T-cell (primary cell): ENCODE measurements around the gene GPR55. TPM values are rescaled to one million over a fixed set of nuclear protein-coding genes. Genes with fewer than 3 reads are reported as not detected.

Experiments used
- ATAC-seq, 4 experiments: fragments of 200-7000 bp in 3 of 4; fragments of 150-1000 bp in 1 of 4; cut with Tn5 transposase; replicated peaks in 1 of 4; 1 replicate in 3 of 4; 2 replicates in 1 of 4; pipeline ENCODE4 v1.10.0; 2021; ENCODE audit warnings: moderate library complexity in 3 of 4, mild to moderate bottlenecking in 2 of 4, moderate number of reproducible peaks in 1 of 4
- CTCF ChIA-PET, 2 donors: fragments of 300-600 bp; sonication (Branson Sonifier 250); formaldehyde crosslinking; loops; one replicate each; lab custom pipeline; 2022; ENCODE audit warnings: antibody characterized with exemption in 2 of 2; lab: Charles Lee
- POLR2A ChIA-PET, 2 donors: fragments of 300-600 bp; sonication (Branson Sonifier 250); formaldehyde crosslinking; loops; one replicate each; lab custom pipeline; 2022; ENCODE audit warnings: antibody characterized with exemption in 2 of 2; lab: Charles Lee
- DNase-seq, 35 experiments: peaks; one replicate each; pipeline versions ENCODE4 v3.0.0 to v3.0.0-alpha.2; 2013 to 2023
- H3K27ac ChIP-seq: one replicate; pipeline ENCODE4 v1.5.1; 2013; ENCODE audit warnings: low read length
- H3K27me3 ChIP-seq, 2 experiments: replicated peaks in 1 of 2; 1 replicate in 1 of 2; 2 replicates in 1 of 2; pipeline versions ENCODE4 v1.6.1 to v1.7.0; 2013; ENCODE audit warnings: low read length in 1 of 2, mixed read lengths in 1 of 2; ENCODE audit not compliant: control insufficient read depth in 2 of 2, insufficient read depth in 2 of 2; ENCODE audit errors: extremely low read depth in 1 of 2
- H3K36me3 ChIP-seq, 2 donors: 1 replicate in 1 of 2; 2 replicates in 1 of 2; pipeline versions ENCODE4 v1.6.1 to v1.7.0; 2013; ENCODE audit warnings: low read length in 1 of 2; ENCODE audit not compliant: control insufficient read depth in 2 of 2, insufficient read depth in 1 of 2; ENCODE audit errors: extremely low read depth in 1 of 2
- H3K4me1 ChIP-seq, 2 experiments: 1 replicate in 1 of 2; 2 replicates in 1 of 2; pipeline versions ENCODE4 v1.6.1 to v1.7.0; 2013; ENCODE audit warnings: low read length in 2 of 2, mixed read lengths in 1 of 2; ENCODE audit not compliant: insufficient read depth in 2 of 2, control insufficient read depth in 1 of 2; ENCODE audit errors: extremely low read depth in 1 of 2
- H3K4me3 ChIP-seq, 2 donors: 1 replicate in 1 of 2; 2 replicates in 1 of 2; pipeline versions ENCODE4 v1.5.1 to v1.7.0; 2013; ENCODE audit warnings: mild to moderate bottlenecking in 2 of 2, low read length in 1 of 2, moderate library complexity in 1 of 2; ENCODE audit not compliant: control insufficient read depth in 1 of 2; ENCODE audit errors: extremely low read depth in 1 of 2
- H3K9me3 ChIP-seq: 2 replicates; pipeline ENCODE4 v1.7.0; 2013
- H3K27ac Mint-ChIP-seq, 2 donors: one replicate each; pipeline ENCODE4 v1.8.0; 2020 to 2021; ENCODE audit warnings: mild to moderate bottlenecking in 2 of 2, mixed read lengths in 2 of 2
- H3K27me3 Mint-ChIP-seq, 2 donors: one replicate each; pipeline ENCODE4 v1.8.0; 2021 to 2022; ENCODE audit warnings: mixed read lengths in 2 of 2
- H3K36me3 Mint-ChIP-seq: one replicate; pipeline ENCODE4 v1.8.0; 2021; ENCODE audit warnings: mixed read lengths
- H3K4me1 Mint-ChIP-seq, 3 donors: one replicate each; pipeline ENCODE4 v1.8.0; 2020 to 2022; ENCODE audit warnings: mixed read lengths in 3 of 3, mild to moderate bottlenecking in 1 of 3
- H3K4me3 Mint-ChIP-seq, 3 donors: one replicate each; pipeline ENCODE4 v1.8.0; 2020 to 2022; ENCODE audit warnings: mild to moderate bottlenecking in 3 of 3, mixed read lengths in 3 of 3, moderate library complexity in 3 of 3
- H3K9me3 Mint-ChIP-seq, 3 donors: one replicate each; pipeline ENCODE4 v1.8.0; 2020 to 2022; ENCODE audit warnings: mixed read lengths in 3 of 3
- WGBS: methylation state at CpG from one replicate; pipeline ENCODE4 v1.1.5; 2013; ENCODE audit warnings: missing lambda C conversion rate; ENCODE audit not compliant: insufficient coverage; 5-methylcytosine and 5-hydroxymethylcytosine counted together
- total RNA-seq, 35 experiments: library from RNA in 6 of 35; stranded (reverse) in 6 of 35; fragments of 120-200 nt in 1 of 35; gene quantifications; one replicate each; pipeline versions ENCODE4 v1.2.1 to v1.2.4 and lab custom pipeline; 2013 to 2026

Gene GPR55
- total RNA-seq, 5 donors from 2014 or later (not counting 1 experiment from before 2014, with no cell fraction given) = 2.7 to 15.5 (median 7.8) TPM

GRCh38 chr2:230904856-230905447 lies 20.1 kb downstream of the GPR55 start:
- Histone ChIP-seq H3K27me3 (peaks cover 0 to 18% of the 10 kb centered on the region in 2 experiments), H3K27ac (no peak overlapping the region), H3K36me3 (peaks cover 2 to 6% of the 10 kb centered on the region in 2 donors), H3K4me3 (no peak overlapping the region), H3K9me3 (no peaks in the 10 kb centered on the region), H3K4me1 (peaks cover 8 to 27% of the 10 kb centered on the region in 2 experiments)
- 59% methylated on average over 10 of the region's 15 CpGs for WGBS
- H3K4me1 Mint-ChIP-seq = peaks cover 39 to 46% (median 40%) of the 10 kb centered on the region in 3 donors
- H3K27ac Mint-ChIP-seq = peak overlapping the region; percentile 67 to 81
- CTCF ChIA-PET = interaction anchor here in 1 of 2 donors (0.9 kb wide), 1 partner anchor 81 kb away, joined by 4 read pairs; no protein-coding TSS in a partner anchor
- no peaks in the 10 kb centered on the region for H3K9me3 Mint-ChIP-seq
- POLR2A ChIA-PET = no interaction called here
- no peak for ATAC-seq
- H3K36me3 Mint-ChIP-seq = peaks cover 2% of the 10 kb centered on the region
- H3K27me3 Mint-ChIP-seq = peaks cover 0 to 5% of the 10 kb centered on the region in 2 donors
- peak overlapping the region in 2 of 3 donors; percentile 11 to 58 for H3K4me3 Mint-ChIP-seq
- DNase-seq = peak in 1 of 35 experiments; percentile 13

GRCh38 chr2:230903231-230904150 lies 21.6 kb downstream of the GPR55 start:
- H3K27ac ChIP-seq = no peak overlapping the region
- 90% methylated on average over 15 of the region's 19 CpGs for WGBS
- H3K4me3 ChIP-seq = no peak overlapping the region
- no peaks in the 10 kb centered on the region for H3K9me3 Mint-ChIP-seq
- H3K27me3 Mint-ChIP-seq = peaks cover 0 to 7% of the 10 kb centered on the region in 2 donors
- ChIA-PET CTCF (interaction anchor here (1.4 to 2.4 kb wide), 2 partner anchors 82 to 83 kb away, joined by 3 to 16 read pairs; no protein-coding TSS in a partner anchor), POLR2A (no interaction called here)
- no peaks in the 10 kb centered on the region for H3K9me3 ChIP-seq
- peaks cover 0 to 21% of the 10 kb centered on the region in 2 experiments for H3K27me3 ChIP-seq
- H3K36me3 ChIP-seq = no peaks in the 10 kb centered on the region
- peaks cover 8 to 23% of the 10 kb centered on the region in 2 experiments for H3K4me1 ChIP-seq
- no peak overlapping the region for H3K4me3 Mint-ChIP-seq
- peaks cover 33 to 36% (median 34%) of the 10 kb centered on the region in 3 donors for H3K4me1 Mint-ChIP-seq
- H3K36me3 Mint-ChIP-seq = peaks cover 2% of the 10 kb centered on the region
- H3K27ac Mint-ChIP-seq = no peak overlapping the region
- no peak for ATAC-seq
- peak in 1 of 35 experiments; percentile 19 for DNase-seq

- Mint-ChIP-seq H3K4me3 (no peak overlapping the region), H3K9me3 (no peaks in the 10 kb centered on the region), H3K4me1 (peaks cover 29 to 32% (median 29%) of the 10 kb centered on the region in 3 donors), H3K27me3 (peaks cover 0 to 7% of the 10 kb centered on the region in 2 donors), H3K27ac (no peak overlapping the region), H3K36me3 (peaks cover 2% of the 10 kb centered on the region)
- ChIA-PET POLR2A (no interaction called here), CTCF (interaction anchor here (0.7 to 2.4 kb wide), 6 partner anchors 18 to 87 kb away, joined by 3 to 16 read pairs (median 4); no protein-coding TSS in a partner anchor)
- Histone ChIP-seq H3K36me3 (no peaks in the 10 kb centered on the region), H3K27ac (no peak overlapping the region), H3K9me3 (no peaks in the 10 kb centered on the region), H3K4me1 (peaks cover 8 to 23% of the 10 kb centered on the region in 2 experiments), H3K27me3 (peaks cover 0 to 22% of the 10 kb centered on the region in 2 experiments), H3K4me3 (no peak overlapping the region)
- DNase-seq = peak in 22 of 35 experiments; percentile 15 to 65 (median 42)
- 69% methylated on average over 6 of the region's 8 CpGs for WGBS
- ATAC-seq = peak in 1 of 4 experiments; percentile 38
Observed at GRCh38 chr2:230902180-230902899, 22.7 kb downstream of the GPR55 start.

- Histone ChIP-seq H3K27me3 (peaks cover 0 to 30% of the 10 kb centered on the region in 2 experiments), H3K36me3 (no peaks in the 10 kb centered on the region), H3K4me1 (peaks cover 8 to 25% of the 10 kb centered on the region in 2 experiments), H3K9me3 (no peaks in the 10 kb centered on the region), H3K27ac (no peak overlapping the region), H3K4me3 (no peak overlapping the region)
- Mint-ChIP-seq H3K9me3 (no peaks in the 10 kb centered on the region), H3K27ac (no peak overlapping the region), H3K4me1 (peaks cover 23 to 31% (median 29%) of the 10 kb centered on the region in 3 donors), H3K27me3 (peaks cover 5 to 15% of the 10 kb centered on the region in 2 donors), H3K4me3 (no peak overlapping the region), H3K36me3 (no peaks in the 10 kb centered on the region)
- ChIA-PET POLR2A (no interaction called here), CTCF (interaction anchor here in 1 of 2 donors (0.6 kb wide), 1 partner anchor 87 kb away, joined by 3 read pairs; no protein-coding TSS in a partner anchor)
- WGBS = 89% methylated on average over 3 of the region's 5 CpGs
- ATAC-seq = no peak
- peak in 1 of 35 experiments; percentile 9 for DNase-seq
Observed at GRCh38 chr2:230901006-230901405, 24.0 kb downstream of the GPR55 start.

- 88% methylated on average over 7 of the region's 10 CpGs for WGBS
- POLR2A ChIA-PET = no interaction called here
- no peak overlapping the region for H3K4me3 Mint-ChIP-seq
Observed at GRCh38 chr2:230900336-230900995, 24.6 kb downstream of the GPR55 start.

More at GRCh38 chr2:230900336-230900995, 24.6 kb downstream of the GPR55 start:
- peaks cover 18 to 26% (median 25%) of the 10 kb centered on the region in 3 donors for H3K4me1 Mint-ChIP-seq
- ATAC-seq = no peak
- peaks cover 0 to 32% of the 10 kb centered on the region in 2 experiments for H3K27me3 ChIP-seq
- CTCF ChIA-PET = interaction anchor here in 1 of 2 donors (0.6 kb wide), 1 partner anchor 87 kb away, joined by 3 read pairs; no protein-coding TSS in a partner anchor
- no peaks in the 10 kb centered on the region for H3K36me3 ChIP-seq
- H3K9me3 ChIP-seq = no peaks in the 10 kb centered on the region
- H3K36me3 Mint-ChIP-seq = no peaks in the 10 kb centered on the region
- H3K9me3 Mint-ChIP-seq = no peaks in the 10 kb centered on the region
- no peak overlapping the region for H3K27ac ChIP-seq
- peaks cover 3 to 21% of the 10 kb centered on the region in 2 experiments for H3K4me1 ChIP-seq
- H3K27me3 Mint-ChIP-seq = peaks cover 5 to 15% of the 10 kb centered on the region in 2 donors
- no peak overlapping the region for H3K27ac Mint-ChIP-seq
- H3K4me3 ChIP-seq = no peak overlapping the region
- peak in 1 of 35 experiments; percentile 19 for DNase-seq
